Activated CD8-positive, alpha-beta T cell treated with anti-CD3 and anti-CD28 coated beads for 36 hours (primary cell): Measurements from ENCODE around the gene CXCL12. TPM values are rescaled to one million over a fixed set of nuclear protein-coding genes. Genes with fewer than 3 reads are reported as not detected.

Experiments
- ATAC-seq: fragments of 200-7000 bp; cut with Tn5 transposase; one replicate; pipeline ENCODE4 v1.10.0; 2021; ENCODE audit warnings: mild to moderate bottlenecking, moderate library complexity
- CTCF ChIA-PET: fragments of 350-600 bp; sonication (Branson Sonifier 250); formaldehyde crosslinking; loops from one replicate; lab custom pipeline; 2021; ENCODE audit warnings: antibody characterized with exemption; lab: Charles Lee
- POLR2A ChIA-PET: fragments of 350-600 bp; sonication (Branson Sonifier 250); formaldehyde crosslinking; loops from one replicate; lab custom pipeline; 2021; ENCODE audit warnings: antibody characterized with exemption; lab: Charles Lee
- DNase-seq: peaks from one replicate; pipeline ENCODE4 v3.0.0-alpha.2; 2020
- H3K27ac Mint-ChIP-seq: one replicate; pipeline ENCODE4 v1.8.0; 2021; ENCODE audit warnings: mild to moderate bottlenecking, mixed read lengths
- H3K27me3 Mint-ChIP-seq: one replicate; pipeline ENCODE4 v1.8.0; 2021; ENCODE audit warnings: mixed read lengths
- H3K36me3 Mint-ChIP-seq: one replicate; pipeline ENCODE4 v1.8.0; 2021; ENCODE audit warnings: low read depth, mixed read lengths
- H3K4me1 Mint-ChIP-seq: one replicate; pipeline ENCODE4 v1.8.0; 2021; ENCODE audit warnings: low read depth, mixed read lengths
- H3K4me3 Mint-ChIP-seq: one replicate; pipeline ENCODE4 v1.8.0; 2021; ENCODE audit warnings: mild to moderate bottlenecking, moderate library complexity, mixed read lengths
- H3K9me3 Mint-ChIP-seq: one replicate; pipeline ENCODE4 v1.8.0; 2021; ENCODE audit warnings: mixed read lengths
- intact Hi-C: fragments of 100-400 bp; cut with micrococcal nuclease; formaldehyde crosslinking; loops from one replicate; pipeline ENCODE4 v1.10.0; 2022
- total RNA-seq, 2 experiments: library from RNA; stranded (reverse); gene quantifications; one replicate each; pipeline ENCODE4 v1.2.3, GENCODE V29; 2021
- TF ChIP-seq, protein P1 (sequence below): fragments of 200-600 bp; IDR thresholded peaks from one replicate; pipeline ENCODE4 v1.8.0; 2022; ENCODE audit warnings: antibody characterized with exemption, mild to moderate bottlenecking

The CXCL12 gene
- total RNA-seq, 2 experiments from 2014 or later = not detected

DNA sequence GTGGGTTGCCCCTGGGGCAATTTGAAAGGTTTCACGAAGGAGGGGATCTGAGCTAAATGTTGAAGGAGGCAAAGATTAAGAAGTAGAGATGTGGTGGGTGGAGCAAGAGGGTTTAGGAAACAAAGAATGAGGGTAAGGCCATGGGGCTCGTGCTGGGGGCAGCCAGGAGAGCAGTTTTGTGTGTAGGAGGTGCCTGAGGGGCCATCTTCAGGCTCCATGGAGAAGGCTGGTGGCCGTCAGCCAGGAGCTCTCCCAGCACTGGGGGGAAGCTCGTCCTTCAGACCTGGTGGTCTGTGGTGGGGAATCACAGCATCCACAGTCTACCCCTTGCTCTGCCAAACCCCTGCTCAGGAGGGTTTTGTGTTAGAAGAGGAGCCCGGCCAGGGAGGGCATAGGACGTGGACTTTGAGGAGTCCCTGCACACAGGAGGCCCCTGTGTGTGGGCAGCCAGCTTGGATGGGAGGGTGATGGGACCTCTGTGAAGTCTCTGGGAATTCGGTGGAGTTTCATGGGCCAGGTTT, 11.8 kb upstream of the CXCL12 start:
- H3K4me1 Mint-ChIP-seq = no peaks in the 10 kb centered on the region
- TF ChIP-seq, protein P1, sequence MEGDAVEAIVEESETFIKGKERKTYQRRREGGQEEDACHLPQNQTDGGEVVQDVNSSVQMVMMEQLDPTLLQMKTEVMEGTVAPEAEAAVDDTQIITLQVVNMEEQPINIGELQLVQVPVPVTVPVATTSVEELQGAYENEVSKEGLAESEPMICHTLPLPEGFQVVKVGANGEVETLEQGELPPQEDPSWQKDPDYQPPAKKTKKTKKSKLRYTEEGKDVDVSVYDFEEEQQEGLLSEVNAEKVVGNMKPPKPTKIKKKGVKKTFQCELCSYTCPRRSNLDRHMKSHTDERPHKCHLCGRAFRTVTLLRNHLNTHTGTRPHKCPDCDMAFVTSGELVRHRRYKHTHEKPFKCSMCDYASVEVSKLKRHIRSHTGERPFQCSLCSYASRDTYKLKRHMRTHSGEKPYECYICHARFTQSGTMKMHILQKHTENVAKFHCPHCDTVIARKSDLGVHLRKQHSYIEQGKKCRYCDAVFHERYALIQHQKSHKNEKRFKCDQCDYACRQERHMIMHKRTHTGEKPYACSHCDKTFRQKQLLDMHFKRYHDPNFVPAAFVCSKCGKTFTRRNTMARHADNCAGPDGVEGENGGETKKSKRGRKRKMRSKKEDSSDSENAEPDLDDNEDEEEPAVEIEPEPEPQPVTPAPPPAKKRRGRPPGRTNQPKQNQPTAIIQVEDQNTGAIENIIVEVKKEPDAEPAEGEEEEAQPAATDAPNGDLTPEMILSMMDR = no peak
- CTCF ChIA-PET = interaction anchor here (1.1 to 1.3 kb wide), 2 partner anchors 10 kb away, joined by 3 to 4 read pairs; no protein-coding TSS in a partner anchor
- H3K4me3 Mint-ChIP-seq = no peak overlapping the region
- ATAC-seq = no peak
- peaks cover 9% of the 10 kb centered on the region for H3K27me3 Mint-ChIP-seq
- intact Hi-C loops = no loop called here
- no peaks in the 10 kb centered on the region for H3K36me3 Mint-ChIP-seq
- no peaks in the 10 kb centered on the region for H3K9me3 Mint-ChIP-seq
- no peak overlapping the region for H3K27ac Mint-ChIP-seq
- POLR2A ChIA-PET = interaction anchor here (0.7 kb wide), 1 partner anchor 156 kb away, joined by 3 read pairs; no protein-coding TSS in a partner anchor
- DNase-seq = no peak

DNA sequence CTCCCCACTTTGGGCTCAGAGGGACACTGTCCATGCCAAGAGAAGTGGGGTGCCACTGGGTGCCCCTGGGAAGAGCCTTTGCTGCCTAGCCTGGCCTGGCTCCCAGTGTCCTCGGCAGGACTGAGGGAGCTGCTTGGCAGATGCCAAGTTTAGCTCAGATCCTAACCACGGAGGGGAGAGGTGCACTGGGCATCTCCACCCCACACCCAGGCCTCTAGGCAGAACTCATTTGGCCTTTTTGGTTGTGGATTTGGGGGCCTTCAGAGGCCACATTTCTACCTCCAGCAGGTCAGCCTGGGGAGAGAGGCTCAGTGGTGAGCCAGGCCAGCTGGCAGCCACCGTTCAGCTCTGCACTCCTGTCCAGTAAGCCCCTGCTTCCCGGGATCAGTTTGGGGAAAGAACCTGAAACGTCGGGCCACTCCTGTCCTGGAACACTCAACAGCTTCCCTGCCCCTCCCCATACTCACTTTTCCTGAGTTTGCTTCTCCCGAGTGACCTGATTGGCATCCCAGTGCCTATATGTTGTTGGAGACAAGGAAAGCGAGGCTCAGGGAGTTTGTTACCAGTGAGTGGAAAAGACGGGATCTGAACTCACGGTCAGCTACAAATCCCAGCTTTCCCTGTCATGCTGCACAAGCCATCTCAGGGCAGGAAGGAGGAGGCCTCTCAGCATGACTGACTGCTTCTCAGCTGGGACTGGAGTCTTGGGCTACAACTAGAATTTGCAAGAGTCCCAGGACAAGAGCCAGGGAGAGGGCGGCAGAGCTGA, 11.2 kb upstream of the CXCL12 start:
- H3K27ac Mint-ChIP-seq = no peak overlapping the region
- DNase-seq = no peak
- ATAC-seq = no peak
- ChIA-PET POLR2A (interaction anchor here (0.6 to 0.7 kb wide), 2 partner anchors 8 to 155 kb away, joined by 3 to 5 read pairs; no protein-coding TSS in a partner anchor), CTCF (interaction anchor here (1.3 kb wide), 1 partner anchor 9 kb away, joined by 4 read pairs; no protein-coding TSS in a partner anchor)
- H3K9me3 Mint-ChIP-seq = no peaks in the 10 kb centered on the region
- H3K4me1 Mint-ChIP-seq = no peaks in the 10 kb centered on the region
- H3K27me3 Mint-ChIP-seq = peaks cover 9% of the 10 kb centered on the region
- H3K36me3 Mint-ChIP-seq = no peaks in the 10 kb centered on the region
- intact Hi-C loops = no loop called here
- H3K4me3 Mint-ChIP-seq = no peak overlapping the region
- TF ChIP-seq, protein P1 = no peak

DNA sequence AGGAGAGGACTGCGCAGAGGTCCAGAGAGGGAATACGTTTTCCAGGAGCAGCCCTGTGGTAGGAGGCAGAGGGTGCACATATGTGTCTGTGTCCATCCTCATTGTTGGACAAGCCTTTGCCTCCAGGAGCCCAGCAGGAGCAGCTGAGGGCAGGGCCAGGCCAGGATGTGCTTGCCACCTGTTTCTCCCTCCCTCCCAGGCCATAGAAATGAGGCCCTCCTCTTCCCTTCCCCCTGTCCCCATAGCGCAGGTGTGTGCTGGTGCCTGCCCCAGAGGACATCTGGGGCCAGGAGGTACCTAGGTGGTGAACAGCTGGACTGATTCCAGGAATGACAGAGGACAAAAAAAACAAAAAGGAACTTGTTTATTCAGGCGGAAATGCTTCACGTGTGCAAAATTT, 10.5 kb upstream of the CXCL12 start:
- DNase-seq (no peak), ATAC-seq (no peak)
- intact Hi-C loops = no loop called here
- TF ChIP-seq, protein P1 = no peak
- Mint-ChIP-seq H3K4me3 (no peak overlapping the region), H3K36me3 (no peaks in the 10 kb centered on the region), H3K4me1 (no peaks in the 10 kb centered on the region), H3K9me3 (no peaks in the 10 kb centered on the region), H3K27ac (no peak overlapping the region), H3K27me3 (peaks cover 9% of the 10 kb centered on the region)
- POLR2A ChIA-PET = interaction anchor here (0.6 kb wide), 1 partner anchor 9 kb away, joined by 5 read pairs; no protein-coding TSS in a partner anchor
- CTCF ChIA-PET = no interaction called here

DNA sequence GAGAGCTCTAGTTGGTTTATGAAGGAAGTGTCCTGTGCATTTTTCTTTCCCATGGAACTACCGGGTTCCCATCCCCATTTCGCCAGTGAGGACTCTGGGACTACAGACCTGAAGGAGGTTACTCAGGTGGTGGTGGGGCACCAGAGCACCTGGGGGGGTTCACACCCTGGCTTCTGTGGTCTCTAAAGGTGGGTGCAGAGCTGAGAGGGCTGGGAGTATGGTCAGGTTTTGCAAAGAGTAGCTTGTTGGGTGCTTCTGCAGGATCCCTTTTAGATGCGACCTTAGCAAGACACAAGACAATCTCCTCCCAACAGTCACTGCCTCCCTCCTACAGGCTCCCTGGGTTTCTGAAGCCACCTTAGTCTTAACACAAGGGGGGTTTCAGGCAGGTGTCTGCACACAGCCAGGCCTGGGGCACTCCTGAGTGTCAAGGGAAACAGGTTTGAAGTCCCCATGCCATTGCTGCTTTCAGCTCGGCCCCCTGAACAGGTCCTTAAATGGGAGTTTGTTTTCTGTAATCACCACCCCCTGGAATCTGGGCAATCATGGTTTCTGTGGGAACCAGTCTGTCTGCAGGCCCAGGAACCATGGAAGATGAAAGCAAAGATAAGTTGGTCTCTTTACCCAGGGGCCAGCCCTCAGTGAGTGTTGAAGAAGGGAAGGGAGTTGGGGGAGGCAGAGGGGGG, 9.9 kb upstream of the CXCL12 start:
- Mint-ChIP-seq H3K4me1 (no peaks in the 10 kb centered on the region), H3K9me3 (no peaks in the 10 kb centered on the region), H3K27me3 (peaks cover 9% of the 10 kb centered on the region), H3K36me3 (no peaks in the 10 kb centered on the region), H3K27ac (no peak overlapping the region), H3K4me3 (no peak overlapping the region)
- CTCF ChIA-PET = no interaction called here
- POLR2A ChIA-PET = no interaction called here
- DNase-seq (no peak), ATAC-seq (no peak)
- intact Hi-C loops = no loop called here
- TF ChIP-seq, protein P1 = no peak
